ENCODE measurements around the gene DIP2A. TPM values are rescaled to one million over a fixed set of nuclear protein-coding genes. Genes with fewer than 3 reads are reported as not detected.
"Not testable (repeated sequence)": the region's sequence is repeated elsewhere in the genome, so short reads cannot be mapped to it uniquely, and the experiment has no call there.

Gene DIP2A
- total RNA-seq, 1 donor from 2014 or later = 57.2 TPM

DNA sequence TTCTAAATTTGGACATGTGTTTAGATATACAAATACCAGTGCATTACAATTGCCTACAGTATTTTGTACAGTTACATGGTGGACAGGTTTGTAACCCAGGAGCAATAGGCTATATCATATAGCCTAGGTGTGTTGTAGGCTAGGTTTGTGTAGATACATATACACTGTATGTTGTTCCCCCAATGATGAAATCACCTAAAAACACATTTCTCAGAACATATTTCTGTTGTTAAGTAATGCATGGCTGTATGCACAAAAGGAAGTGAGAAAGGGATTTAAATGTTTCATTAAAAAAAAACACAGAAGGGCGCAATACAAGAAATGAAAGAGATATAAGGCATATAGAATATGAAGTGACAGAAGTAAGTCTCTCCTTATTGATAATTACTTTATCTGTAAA is 114.2 kb downstream of the DIP2A start:
- no peak for DNase-seq (ENCODE audit: low spot score in 2 of 2, unreplicated experiment in 2 of 2)
- Mint-ChIP-seq H3K4me1 (no peaks in the 10 kb centered on the region), H3K27me3 (ENCODE audit: low read depth) (no peaks in the 10 kb centered on the region), H3K4me3 (no peak overlapping the region), H3K9me3 (peaks cover 63% of the 10 kb centered on the region), H3K36me3 (peaks cover 64% of the 10 kb centered on the region), H3K27ac (no peak overlapping the region)
- TF ChIP-seq, protein P1, sequence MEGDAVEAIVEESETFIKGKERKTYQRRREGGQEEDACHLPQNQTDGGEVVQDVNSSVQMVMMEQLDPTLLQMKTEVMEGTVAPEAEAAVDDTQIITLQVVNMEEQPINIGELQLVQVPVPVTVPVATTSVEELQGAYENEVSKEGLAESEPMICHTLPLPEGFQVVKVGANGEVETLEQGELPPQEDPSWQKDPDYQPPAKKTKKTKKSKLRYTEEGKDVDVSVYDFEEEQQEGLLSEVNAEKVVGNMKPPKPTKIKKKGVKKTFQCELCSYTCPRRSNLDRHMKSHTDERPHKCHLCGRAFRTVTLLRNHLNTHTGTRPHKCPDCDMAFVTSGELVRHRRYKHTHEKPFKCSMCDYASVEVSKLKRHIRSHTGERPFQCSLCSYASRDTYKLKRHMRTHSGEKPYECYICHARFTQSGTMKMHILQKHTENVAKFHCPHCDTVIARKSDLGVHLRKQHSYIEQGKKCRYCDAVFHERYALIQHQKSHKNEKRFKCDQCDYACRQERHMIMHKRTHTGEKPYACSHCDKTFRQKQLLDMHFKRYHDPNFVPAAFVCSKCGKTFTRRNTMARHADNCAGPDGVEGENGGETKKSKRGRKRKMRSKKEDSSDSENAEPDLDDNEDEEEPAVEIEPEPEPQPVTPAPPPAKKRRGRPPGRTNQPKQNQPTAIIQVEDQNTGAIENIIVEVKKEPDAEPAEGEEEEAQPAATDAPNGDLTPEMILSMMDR (IDR thresholded peaks at IDR 0.05; ENCODE audit: unreplicated experiment) = no peak

DNA sequence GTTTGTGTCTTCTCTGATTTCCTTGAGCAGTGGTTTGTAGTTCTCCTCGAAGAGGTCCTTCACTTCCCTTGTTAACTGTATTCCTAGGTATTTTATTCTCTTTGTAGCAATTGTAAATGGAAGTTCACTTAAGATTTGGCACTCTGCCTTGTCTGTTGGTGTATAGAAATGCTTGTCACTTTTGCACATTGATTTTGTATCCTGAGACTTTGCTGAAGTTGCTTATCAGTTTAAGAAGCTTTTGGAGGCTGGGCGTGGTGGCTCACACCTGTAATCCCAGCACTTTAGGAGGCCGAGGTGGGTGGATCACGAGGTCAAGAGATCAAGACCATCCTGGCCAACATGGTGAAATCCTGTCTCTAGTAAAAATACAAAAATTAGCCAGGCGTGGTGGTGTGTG is 119.1 kb downstream of the DIP2A start:
- not testable (repeated sequence) for H3K27me3 Mint-ChIP-seq (ENCODE audit: low read depth); DNase-seq (ENCODE audit: low spot score in 2 of 2, unreplicated experiment in 2 of 2); H3K4me1 Mint-ChIP-seq; H3K27ac Mint-ChIP-seq; H3K4me3 Mint-ChIP-seq
- H3K36me3 Mint-ChIP-seq = peaks cover 78% of the 10 kb centered on the region
- peaks cover 83% of the 10 kb centered on the region for H3K9me3 Mint-ChIP-seq

DNA sequence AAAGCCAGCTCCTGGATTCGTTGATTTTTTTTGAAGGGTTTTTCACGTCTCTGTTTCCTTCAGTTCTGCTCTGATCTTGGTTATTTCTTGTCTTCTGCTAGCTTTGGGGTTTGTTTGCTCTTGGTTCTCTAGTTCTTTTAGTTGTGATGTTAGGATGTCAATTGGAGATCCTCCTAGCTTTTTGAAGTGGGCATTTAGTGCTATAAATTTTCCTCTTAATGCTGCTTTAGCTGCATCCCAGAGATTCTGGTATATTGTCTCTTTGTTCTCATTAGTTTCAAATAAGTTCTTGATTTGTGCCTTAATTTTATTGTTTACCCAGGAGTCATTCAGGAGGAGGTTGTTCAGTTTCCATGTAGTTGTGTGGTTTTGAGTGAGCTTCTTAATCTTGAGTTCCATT is 120.7 kb downstream of the DIP2A start:
- H3K4me3 Mint-ChIP-seq; H3K27me3 Mint-ChIP-seq (ENCODE audit: low read depth); H3K4me1 Mint-ChIP-seq; DNase-seq (ENCODE audit: low spot score in 2 of 2, unreplicated experiment in 2 of 2); H3K27ac Mint-ChIP-seq: not testable (repeated sequence)
- H3K36me3 Mint-ChIP-seq = peaks cover 78% of the 10 kb centered on the region
- H3K9me3 Mint-ChIP-seq = peaks cover 87% of the 10 kb centered on the region

DNA sequence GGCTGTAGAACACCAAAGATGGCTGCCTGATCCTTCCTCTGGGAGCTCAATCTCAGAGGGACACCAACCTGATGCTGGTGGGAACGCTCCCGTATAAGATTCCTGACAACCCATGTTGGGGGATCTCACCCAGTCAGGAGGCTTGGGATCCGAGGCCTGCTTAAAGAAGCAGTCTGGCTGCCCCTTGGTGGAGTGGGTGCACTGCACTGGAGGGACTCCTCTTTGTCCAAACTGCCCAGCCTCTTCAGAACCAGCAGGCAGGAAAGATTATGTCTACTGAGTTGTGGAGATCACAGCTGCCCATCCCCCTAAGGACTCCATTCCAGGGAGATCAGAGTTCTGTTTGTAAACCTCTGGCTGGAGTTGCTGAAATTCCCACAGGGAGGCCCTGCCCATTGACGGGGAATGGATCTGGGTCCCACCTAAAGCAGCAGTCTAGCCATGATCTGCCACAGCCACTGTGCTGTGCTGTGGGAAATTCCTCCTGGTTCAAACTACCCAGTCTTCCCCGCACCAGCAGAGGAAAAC is 123.2 kb downstream of the DIP2A start:
- Mint-ChIP-seq H3K9me3 (peaks cover 86% of the 10 kb centered on the region), H3K4me3 (no peak overlapping the region), H3K36me3 (peaks cover 75% of the 10 kb centered on the region), H3K4me1 (no peaks in the 10 kb centered on the region), H3K27me3 (ENCODE audit: low read depth) (no peaks in the 10 kb centered on the region), H3K27ac (no peak overlapping the region)
- TF ChIP-seq, protein P1 (IDR thresholded peaks at IDR 0.05; ENCODE audit: unreplicated experiment) = no peak
- no peak for DNase-seq (ENCODE audit: low spot score in 2 of 2, unreplicated experiment in 2 of 2)

DNA sequence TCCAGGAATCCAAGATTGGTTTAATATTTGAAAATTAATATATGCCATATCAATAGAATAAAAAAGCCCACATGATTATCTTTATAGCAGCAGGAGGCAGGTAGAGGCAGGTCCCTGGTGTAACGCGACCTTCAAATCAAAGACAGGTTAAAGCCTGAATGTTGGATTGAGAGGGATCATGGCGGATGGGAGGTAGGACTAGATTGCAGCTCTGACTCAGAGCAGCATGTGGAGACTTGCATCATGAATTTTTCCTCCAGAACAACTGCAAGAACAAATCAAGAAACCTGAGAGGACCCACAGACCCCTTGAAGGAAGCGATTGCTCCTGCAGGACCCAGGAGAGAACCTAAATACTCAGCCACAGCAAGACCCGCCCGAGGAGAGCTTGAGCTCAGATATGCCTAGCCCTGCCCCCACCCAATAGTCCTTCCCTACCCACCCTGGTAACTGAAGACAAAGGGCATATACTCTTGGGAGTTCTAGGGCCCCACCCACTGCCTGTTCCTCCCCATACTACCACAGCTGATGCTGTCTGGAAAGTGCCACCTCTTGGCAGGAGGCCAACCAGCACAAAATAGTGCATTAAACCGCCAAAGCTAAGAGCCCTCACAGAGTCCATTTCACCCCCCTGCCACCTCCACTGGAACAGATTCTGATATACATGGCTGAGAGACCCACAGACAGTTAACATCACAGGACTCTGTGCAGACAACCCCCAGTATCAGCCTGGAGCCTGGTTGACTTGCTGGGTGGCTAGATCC is 126.7 kb downstream of the DIP2A start:
- no peak overlapping the region for H3K27ac Mint-ChIP-seq
- peaks cover 85% of the 10 kb centered on the region for H3K9me3 Mint-ChIP-seq
- no peaks in the 10 kb centered on the region for H3K4me1 Mint-ChIP-seq
- DNase-seq (ENCODE audit: low spot score in 2 of 2, unreplicated experiment in 2 of 2) = no peak
- no peak overlapping the region for H3K4me3 Mint-ChIP-seq
- no peaks in the 10 kb centered on the region for H3K27me3 Mint-ChIP-seq (ENCODE audit: low read depth)
- TF ChIP-seq, protein P1 (IDR thresholded peaks at IDR 0.05; ENCODE audit: unreplicated experiment) = no peak
- peaks cover 47% of the 10 kb centered on the region for H3K36me3 Mint-ChIP-seq

DNA sequence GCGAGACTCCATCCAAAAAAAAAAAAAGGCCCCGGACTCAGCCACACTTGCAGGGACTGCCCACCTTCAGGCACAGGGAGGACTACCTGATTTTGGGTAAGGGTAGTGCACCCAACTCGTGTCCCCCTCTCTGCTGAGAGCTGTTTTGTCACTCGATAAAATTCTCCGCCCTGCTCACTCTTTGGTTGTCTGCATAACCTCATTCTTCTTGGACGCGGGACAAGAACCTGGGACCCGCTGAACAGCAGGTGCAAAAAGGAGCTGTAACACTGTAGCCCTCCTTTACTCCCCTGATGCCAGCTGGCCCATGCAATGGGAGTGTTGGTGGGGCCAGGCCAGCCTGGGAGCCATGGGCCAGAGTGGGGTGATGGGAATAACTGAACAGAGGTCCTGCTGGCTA is 135.6 kb downstream of the DIP2A start:
- Mint-ChIP-seq H3K4me3 (no peak overlapping the region), H3K9me3 (peaks cover 47% of the 10 kb centered on the region), H3K36me3 (peaks cover 8% of the 10 kb centered on the region), H3K27ac (no peak overlapping the region), H3K27me3 (ENCODE audit: low read depth) (no peaks in the 10 kb centered on the region), H3K4me1 (peaks cover 7% of the 10 kb centered on the region)
- TF ChIP-seq, protein P1 (IDR thresholded peaks at IDR 0.05; ENCODE audit: unreplicated experiment) = no peak
- DNase-seq (ENCODE audit: low spot score in 2 of 2, unreplicated experiment in 2 of 2) = no peak
